NCI-H774 (cell line): Measurements from ENCODE around the gene NPHP3.
"Not testable (repeated sequence)": the region's sequence is repeated elsewhere in the genome, so short reads cannot be mapped to it uniquely, and the experiment has no call there.

ENCODE experiments used
- DNase-seq: peaks from one replicate; lab custom pipeline; 2025; lab: John Stamatoyannopoulos, UW

The NPHP3 gene

DNA sequence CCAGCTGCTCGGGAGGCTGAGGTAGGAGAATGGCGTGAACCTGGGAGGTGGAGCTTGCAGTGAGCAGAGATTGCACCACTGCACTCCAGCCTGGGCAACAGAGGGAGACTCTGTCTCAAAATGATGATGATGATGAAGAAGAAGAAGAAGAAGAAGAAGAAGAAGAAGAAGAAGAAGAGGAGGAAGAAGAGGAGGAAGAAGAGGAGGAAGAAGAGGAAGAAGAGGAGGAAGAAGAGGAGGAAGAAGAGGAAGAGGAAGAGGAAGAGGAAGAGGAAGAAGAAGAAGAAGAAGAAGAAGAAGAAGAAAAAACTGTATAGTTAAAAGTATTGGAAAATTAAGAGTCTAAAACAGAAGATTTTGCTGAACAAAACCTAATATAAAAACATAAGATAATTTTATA lies 80.8 kb downstream of the NPHP3 start:
- not testable (repeated sequence) for DNase-seq

DNA sequence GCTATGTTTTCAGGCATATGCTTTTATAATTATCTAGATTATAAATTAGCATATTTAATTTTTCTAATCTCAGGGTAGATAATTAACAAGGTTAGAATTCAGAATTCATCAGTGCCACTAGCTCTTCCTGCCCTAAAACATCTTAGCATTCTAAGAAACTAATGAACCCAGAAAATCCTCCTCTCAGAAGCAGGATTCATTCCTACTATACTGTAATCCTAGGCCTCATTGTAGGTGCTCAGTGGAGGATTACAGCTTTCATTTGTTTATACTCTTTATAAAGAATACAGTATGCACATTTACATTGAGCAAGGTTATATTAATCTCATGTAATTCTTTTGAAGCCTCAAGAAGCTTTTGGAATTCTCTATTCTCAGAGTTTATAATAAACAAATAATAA lies 83.5 kb downstream of the NPHP3 start:
- DNase-seq = no peak

DNA sequence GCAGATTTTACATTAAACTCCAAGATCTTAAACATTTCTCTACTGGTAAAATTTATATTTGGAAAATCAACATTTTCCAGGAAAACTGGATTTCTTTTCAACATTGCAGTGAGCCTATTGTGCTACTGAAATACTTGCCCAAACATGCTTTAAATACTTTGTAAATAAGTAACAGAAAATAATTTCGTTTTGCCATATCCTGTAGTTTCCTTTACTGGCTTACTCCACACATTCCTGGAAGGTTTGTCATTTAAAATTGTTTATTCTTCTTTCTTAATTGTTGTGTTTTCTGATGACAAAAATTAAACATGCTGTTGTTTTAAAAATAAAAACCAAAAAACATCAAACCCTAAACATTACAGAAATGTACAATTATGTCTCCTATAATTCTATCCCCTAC lies 84.6 kb downstream of the NPHP3 start:
- no peak for DNase-seq

DNA sequence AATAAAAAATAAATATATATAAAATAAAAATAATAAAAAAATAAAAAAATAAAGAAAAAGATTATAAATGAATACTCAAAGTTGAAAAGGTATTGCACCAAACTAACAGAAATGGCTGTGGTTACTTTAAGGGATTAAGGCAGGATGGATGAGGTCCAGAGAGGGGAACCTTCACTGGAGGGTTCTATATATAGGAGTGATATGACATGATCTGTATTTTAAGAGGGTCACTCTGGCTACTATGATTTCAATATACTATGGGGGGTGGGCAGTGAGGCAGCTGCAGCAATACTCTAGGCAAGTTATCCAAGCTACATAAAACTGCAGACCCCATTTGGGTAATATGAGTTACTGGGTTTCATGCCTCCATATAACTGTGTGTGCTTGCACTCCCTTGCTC lies 87.2 kb downstream of the NPHP3 start:
- no peak for DNase-seq
